Measurements from ENCODE around the gene CRNN.

DNA sequence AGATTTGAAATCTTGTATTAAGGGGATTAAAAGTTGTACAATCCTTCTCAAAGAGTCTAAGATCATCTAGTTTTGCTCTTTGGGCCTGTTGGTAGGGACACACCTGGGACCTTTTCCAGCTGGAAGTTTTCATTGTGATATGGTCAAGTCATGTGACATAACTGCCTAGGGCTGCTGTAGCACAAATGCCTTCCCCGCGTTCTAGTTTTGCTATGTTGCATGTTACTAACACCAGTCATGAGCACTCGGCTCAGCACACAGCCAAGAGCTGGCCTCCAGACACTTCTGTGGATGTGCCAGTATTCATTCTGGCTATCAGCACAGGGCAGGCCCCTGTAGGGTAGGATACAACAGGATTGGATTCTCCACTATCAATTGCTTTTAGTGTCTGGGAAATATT is 39.6 kb downstream of the CRNN start:
- TF ChIP-seq POLR2A (IDR thresholded peaks at IDR 0.05) (no peak), POLR2AphosphoS5 (IDR thresholded peaks at IDR 0.05; ENCODE audit: insufficient read depth in 1 of 2, low read depth in 1 of 2) (no peak)

All from vagina (tissue), 2 donors.